HG03108 (cell line): Measurements from ENCODE around the gene ZBTB16.

Experiments used
- ATAC-seq: cut with Tn5 transposase; IDR thresholded peaks from one replicate; pipeline ENCODE4 v1.9.1; 2021; ENCODE audit warnings: moderate library complexity; ENCODE audit not compliant: unreplicated experiment

Gene ZBTB16

DNA sequence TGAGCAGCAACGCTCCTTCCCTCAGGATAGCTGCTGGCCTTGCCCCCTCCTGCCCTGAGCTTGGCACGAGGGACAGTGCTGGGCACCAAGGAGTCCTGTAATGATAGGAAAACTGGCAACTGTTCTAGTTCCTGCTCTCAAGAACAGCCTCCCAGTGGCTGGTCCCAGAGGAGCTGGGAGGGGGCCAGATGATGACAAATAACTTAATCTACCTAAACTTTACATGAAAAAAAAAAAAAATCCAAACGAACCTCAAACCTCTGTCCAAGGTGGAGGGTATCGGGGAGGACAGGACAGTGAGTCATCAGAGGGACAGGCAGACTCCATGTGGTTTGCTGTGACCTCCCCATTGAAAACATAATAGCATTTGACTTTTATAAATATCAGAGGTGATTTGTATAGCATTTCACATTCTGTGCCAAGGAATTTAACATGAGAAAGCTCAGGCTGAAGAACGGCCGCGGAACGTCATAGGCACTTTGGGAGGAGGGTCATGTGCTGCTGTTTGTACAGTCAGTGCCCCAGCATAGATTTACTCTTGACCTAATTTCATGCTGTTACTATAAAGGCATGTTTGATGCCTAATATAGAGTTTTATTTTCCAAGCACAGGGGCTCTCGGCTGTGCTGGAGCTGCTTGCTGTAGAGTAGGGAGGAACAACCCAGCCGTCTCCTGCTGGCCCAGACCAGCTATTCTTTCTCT is 138.4 kb downstream of the ZBTB16 start:
- ATAC-seq = no peak

DNA sequence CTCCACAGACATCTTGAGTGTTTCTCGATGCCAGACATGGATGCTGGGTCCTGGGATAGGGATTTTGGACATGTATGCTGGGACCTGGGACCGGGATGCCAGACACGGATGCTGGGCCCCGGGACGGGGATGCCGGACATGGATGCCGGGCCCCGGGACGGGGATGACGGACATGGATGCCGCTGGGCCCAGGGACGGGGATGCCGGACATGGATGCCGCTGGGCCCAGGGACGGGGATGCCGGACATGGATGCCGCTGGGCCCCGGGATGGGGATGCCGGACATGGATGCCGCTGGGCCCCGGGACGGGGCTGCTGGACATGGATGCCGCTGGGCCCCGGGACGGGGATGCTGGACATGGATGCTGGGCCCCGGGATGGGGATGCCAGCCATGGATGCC is 139.5 kb downstream of the ZBTB16 start:
- ATAC-seq = no peak

DNA sequence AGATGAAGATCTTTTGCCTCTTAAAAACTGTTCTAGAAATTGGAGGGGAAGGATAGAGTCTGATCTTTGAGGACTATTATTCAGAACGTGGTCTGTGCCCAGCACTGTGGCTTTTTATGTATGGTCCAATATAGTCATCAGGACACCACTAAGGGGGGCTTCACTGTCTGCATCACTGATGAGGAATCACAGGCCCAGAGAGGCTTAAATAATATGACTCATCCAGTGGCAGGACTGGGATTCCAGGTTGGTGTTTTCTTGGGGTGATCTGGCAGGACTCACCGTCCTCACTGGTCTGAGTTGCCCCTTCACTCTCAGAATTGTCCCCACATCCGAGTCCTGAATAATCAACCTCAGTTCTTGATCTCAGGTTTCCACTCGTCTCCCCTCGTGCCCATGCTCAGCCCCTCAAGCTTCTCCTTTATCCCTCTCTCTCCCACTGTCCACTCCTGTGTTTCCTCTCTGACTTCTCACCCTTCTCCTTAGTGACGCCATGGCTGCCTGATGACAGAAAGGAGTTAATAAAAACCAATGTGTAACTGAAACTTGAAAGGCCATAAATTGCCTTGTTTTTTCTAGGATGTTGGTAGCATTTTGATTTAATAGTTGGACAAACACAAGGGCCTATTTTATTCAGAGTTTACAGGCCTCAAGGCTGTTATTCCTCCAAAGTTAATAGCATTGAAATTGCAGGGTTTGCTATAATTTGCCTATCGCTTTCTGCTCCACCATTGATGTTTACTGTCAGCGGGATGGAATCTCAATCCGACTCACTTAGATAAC is 141.0 kb downstream of the ZBTB16 start:
- no peak for ATAC-seq

DNA sequence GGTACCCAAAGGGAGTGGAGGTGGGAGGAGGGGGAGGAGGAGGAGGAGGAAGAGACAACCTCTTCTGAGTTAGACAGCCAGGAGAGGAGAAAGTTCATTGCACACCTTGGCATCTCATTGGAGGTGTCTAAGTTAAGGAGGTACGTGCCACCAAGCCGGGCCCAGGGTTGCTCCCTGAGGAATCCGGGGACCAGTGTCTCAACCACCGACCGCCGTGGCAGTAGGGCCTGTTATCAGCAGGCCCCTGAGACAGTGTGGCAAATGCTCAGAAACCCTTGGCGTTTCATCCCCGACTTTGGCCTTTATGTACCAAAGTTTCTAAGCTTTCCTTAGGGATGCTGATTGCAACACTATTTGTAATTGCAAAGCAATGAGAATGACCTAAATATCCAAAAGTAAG is 141.7 kb downstream of the ZBTB16 start:
- no peak for ATAC-seq

DNA sequence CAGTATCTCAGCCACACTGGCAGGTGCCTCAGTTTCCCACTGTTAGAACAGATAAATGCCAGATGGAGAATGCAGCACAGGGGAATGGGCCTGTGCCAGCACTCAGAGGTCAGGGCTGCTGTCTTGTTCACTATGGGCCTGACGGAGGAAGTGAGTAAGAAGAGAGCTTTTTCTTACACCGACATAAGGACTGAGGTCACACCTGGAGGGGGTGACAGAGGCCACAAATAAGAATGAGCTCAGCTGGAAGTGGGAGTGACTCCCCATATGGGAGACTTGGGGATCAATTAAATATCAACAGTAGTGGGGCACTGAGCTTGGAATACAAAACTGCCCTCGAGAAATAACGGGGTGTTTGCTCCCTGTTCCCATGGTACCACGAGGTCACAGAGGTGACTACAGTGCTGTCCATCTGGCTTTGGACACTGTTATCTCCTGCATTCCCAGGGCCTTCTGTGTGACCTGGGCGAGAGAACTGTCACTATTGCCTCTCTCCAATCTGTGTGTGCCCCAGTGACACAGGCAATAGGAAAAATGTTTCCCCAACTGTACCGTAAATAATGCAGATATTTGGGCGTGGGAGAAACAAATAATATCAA is 142.6 kb downstream of the ZBTB16 start:
- ATAC-seq = no peak

DNA sequence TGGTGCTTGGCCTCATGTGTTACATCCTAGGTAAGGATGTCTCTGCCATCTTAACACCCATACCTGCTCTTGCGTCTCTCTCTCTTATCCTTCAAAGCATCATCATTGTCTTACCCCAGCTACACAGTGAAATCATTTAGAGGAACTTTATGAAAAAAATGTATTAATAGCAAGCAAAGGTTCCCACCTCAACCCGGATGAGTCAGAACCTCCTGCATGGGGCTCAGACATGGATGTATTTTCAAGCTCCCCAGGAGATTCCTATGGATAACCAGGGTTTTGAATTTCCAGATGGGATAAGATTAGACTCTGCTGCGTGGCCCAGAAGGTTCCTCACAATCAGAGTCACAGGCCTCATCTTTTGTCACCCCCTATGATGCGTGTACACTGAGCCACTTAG is 147.6 kb downstream of the ZBTB16 start:
- ATAC-seq = no peak

DNA sequence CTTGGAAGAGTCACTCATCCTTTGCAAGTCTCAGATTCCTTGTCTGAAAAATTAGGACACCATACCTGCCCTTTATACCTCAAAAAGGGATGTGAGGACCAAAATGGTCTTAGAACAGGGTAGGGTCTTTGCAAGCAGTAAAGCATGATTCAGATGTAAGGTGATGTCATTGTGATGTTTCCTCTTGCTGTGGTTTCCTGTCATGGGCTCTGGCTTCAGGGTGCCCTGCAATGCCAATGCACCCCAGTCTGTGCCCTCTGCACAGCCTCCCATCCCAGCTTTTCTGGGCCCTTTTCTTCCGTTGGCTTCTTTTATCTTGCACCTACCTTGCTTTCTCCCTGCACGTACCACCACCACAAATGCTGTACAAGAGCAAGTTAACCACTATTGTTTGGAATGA is 148.9 kb downstream of the ZBTB16 start:
- ATAC-seq = no peak

DNA sequence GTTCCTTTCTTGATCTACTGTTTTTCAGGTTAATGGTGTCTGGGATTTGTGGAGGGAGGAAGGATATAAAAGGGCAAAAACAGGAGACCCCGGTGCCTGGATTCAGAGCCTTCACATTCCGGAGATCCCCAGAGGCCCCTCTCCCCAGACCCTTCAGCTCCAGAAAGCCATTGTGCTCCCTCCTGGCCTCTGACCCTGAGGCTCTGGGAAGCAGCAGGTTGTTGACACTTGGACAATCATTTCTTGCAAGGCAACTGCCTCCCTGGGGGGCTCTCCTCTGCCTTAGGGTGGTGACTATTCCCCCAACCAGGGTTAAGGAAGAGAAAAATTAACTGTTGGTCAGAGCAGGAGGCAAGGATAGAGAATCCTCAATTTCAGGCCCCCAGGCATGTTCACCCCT is 149.8 kb downstream of the ZBTB16 start:
- ATAC-seq = no peak

DNA sequence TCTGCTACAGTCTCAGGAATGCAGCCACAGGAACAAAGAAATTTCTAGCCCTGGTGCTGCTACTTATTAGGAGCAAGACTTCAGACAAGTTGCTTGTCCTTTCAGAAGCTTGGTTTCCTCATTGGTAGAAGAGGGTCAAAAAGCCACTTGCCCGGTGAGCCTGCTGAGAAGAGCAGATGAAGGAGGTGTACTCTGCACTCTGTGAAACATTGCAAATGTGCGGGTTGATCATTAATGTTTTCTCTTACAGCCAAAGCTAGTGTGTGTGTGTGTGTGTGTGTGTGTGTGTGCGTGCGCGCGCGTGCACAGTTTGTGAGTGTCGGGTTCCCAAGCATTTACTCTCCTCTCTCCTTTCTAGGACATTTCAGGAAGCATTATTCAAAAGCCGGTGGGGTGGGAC is 150.4 kb downstream of the ZBTB16 start:
- ATAC-seq = no peak

DNA sequence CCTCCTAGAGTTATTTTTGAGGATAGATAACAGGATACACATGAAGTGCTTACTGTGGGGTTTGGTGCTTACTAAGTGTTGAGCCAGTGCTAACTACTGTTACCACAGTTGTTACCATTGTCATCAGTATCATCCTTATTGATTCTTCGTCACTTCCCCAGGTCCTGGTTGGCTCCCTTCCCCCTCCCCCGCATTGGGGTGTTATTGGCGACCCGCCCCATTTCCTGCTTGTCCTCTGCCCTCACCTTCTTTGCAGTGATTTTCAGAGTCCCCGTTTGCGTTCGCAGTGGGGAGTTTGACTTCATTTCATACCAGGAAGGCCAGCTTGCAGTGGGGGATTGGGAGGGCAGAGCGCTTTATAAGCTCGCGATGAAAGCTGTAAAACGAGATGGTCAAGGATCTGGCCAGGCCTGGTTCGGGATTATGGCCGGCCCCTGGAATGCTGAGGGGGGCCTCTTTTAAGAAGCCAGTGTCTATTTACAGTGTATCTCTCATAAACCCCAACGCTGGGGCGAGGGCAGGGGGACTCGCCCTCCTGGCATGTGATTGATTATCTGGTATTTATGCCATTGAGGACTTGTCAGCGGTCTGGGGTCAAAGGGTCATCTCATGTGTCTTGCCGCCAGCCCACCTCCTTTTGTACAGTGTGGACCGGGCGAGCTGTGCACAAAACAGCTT is 152.1 kb downstream of the ZBTB16 start:
- ATAC-seq = no peak

DNA sequence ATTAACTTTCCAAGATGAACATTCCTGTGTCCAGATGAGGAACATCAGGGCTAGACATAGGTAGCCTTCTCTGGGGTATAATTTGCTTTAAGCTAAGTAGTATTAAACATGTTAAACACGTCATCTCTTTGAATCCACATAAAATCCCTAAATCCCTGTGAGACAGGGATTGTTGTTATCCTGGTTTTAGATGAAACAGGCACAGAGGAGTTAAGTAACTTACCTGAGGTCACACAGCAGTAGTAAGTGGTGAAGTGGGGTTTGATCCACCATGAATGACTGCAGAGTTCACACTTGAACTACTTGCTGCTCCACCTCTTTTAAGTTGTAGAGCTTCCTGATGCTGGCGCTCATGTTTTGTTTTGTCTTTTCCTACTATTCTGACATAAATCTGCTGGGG is 154.1 kb downstream of the ZBTB16 start:
- no peak for ATAC-seq

DNA sequence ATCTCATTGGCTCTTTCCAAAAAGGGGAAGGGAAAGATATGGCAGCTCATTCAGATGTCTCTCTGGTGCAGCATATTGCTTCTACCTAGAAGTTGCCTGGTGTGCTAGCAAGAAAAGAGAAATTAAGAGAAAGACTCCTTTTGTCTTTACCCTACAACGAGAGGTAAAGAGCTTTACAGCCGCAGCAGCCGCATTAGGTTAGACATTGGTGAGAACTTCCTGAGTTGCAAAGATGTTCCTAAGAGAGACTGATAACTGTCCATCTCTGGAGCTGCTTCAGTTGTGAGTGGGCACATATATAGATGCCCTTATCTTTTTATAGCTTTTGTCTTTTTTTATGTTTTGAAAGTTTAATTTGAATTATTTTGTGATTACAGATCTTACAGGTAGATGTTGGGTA is 155.9 kb downstream of the ZBTB16 start:
- ATAC-seq = no peak

DNA sequence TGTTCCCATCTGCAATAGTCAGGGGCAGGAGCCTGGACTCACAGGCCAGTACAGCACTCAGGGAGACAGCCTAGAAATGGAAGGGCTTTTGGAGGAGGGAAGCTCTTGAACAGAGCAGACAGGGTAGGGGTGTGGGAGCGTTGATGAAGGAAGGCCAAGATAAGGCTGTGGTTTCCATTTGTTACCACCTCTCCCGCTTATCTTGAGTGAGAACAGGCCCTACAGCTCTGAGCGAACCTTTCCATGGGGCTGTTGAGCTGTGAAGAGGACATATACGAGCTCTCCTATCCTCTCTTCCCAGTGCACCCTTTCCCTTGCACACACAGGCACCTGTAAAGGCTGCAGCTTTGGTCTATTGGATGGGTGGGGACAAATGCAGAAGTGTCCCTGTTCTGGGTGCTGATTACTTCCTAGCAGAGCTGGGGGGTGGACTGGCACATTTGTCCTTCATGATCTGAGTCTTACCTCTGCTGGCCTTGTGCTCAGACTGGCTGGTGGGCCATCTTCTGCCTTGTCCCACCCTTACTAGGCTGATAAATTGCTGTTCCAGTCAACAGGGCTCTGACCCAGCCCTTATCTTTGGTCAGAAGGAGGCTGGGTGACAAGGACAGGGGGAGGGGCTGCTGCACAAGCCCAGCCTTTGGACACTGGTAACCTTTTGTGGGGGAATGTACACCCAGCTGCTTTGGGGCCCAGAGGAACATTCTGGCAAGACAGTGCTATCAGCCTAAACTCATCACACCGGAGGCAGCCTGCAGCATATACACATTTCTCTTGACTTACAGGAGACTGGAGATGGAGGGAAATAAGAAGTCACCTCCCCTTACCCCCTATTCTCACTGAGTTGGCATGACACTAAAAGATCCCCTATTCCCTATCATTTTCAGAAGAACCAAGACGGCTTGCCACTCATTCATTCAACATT is 156.6 kb downstream of the ZBTB16 start:
- no peak for ATAC-seq

DNA sequence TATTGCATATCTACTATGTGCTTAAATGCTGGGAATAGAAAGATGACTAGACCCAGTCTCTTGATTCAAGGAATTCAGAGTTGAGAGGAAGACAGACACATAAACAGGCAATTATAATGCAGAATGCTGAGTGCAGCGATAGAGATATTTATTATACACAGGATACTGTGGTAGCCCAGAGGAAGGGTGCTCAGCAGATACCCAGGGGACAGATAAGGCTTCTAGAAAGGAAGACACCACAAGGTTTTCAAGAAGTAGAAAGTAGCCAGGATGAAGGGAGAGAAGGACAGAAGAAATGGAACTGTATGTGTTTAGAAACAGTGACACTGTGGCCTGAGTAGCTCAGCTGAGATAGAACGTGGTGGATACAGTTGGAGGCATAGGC is 157.3 kb downstream of the ZBTB16 start:
- no peak for ATAC-seq

DNA sequence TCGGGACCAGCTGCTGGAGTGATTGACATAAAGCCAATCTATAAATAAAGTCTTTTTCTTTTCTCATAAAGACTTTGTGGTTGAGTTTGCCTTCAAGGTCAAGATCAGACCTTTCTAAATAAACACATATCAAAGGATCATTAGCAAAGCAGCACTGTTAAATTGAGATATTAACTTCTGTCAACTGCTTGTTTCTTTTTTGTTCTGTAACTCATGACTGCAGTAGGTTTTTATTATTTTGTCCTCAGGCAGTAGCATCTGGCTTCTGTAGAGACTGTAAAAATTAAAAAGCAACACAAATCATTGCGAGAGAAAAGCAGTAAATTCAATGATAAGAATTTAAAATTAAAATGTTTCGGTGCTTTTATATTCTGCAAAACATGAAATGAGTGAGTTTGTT is 159.0 kb downstream of the ZBTB16 start:
- ATAC-seq = no peak

DNA sequence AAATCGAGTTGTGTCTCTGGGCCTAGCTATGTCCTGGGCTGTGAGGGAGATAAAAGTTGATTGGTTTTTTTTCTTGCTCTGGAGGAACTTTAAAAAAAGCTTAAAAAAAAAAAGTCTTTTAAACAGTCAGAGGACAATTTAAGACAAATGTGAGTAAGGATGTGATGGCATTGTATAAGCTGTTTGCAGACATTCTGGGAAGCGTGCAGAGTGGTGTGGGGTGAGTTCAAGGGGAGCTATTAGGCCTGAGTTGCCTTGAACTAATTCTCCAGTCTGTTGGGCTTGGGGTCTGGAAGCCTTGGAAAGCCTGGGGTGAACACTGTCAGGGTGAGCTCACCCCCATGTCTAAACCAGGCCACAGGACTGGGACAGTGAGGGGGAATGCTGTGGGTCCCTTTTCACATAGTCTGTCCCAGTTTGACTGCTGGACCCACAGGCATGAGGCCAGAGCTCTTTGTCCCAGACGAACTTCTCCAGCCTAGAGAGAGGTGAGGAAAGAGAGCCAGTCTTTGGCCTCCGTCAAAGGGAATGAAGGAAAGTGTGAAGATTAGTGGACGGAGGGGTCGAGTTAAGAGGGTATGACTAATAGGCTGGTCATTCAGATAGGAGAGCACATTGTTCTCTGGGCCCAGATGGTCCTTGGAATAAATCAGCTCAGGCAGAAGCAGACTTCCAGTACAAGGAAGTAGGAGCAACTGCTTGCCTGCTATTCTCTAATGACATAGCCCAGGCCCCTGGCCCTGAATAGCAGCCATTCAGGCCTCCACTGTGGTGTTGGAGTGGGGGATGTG is 160.2 kb downstream of the ZBTB16 start:
- no peak for ATAC-seq

DNA sequence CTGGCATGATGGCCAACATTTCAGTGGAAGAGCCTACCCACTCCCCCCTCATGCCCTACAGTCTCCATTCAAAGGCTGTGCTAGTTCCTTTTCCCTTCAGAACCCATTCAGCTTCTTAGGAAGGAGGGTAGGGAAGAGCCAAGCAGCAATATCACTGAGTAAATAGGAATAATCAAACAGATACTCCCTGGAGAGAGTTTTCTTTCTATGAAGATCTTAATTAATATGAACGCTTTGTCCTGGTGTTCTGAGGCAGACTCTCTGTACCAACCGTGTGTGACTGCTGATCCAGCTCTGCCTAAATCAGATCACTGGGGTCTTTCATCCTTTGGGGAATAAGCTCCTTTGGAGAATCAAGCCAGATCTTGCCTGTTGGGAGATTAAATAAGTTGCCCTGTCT is 161.5 kb downstream of the ZBTB16 start:
- no peak for ATAC-seq

DNA sequence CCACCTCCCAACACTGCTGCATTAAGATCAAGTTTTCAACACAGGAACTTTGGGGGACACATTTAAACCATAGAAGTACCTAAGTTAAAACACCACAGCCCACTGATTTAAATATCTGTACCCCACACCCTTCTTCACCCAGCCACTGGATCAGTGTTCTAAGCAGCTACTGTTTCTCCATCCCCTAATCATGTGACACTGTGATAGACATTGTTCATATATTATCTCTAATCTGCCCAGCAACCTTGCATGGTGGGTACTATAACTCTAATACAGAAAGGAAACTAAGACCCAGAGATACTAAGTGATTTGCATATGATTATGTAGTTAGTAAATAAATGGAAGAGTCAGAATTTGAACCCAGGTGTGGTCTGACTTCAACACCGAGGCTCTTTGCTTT is 166.2 kb downstream of the ZBTB16 start:
- ATAC-seq = no peak

DNA sequence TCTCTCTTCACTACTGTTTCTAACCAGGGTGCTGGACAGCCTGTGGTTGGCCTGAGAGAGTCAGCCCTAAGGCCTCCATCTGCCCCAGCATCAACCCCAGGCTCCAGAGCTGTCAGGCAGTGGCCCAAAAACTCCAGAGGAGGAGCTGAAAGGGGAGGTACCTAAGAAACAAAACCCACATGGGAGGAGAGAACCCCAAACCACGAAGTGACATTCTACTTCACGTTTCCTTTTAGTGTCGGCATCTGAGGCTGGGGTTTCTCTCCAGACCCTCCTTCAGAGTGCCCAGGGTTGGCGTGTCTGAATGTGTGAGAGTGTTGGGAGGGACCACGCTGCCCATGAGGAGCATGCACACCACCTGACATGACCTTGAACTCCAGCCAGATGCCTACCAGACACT is 166.8 kb downstream of the ZBTB16 start:
- ATAC-seq = no peak
